WI38 (cell line): ENCODE data around the gene RBM22.

Experiments
- H3K4me3 ChIP-seq: 2 replicates; pipeline ENCODE4 v1.5.1; 2011; ENCODE audit warnings: low read depth, mild to moderate bottlenecking, control low read depth, low read length
- TF ChIP-seq, protein P1 (sequence below): IDR thresholded peaks from 2 replicates; pipeline ENCODE4 v1.5.1; 2012; ENCODE audit warnings: low read depth, mild to moderate bottlenecking, control low read depth, low read length

RBM22 gene

DNA sequence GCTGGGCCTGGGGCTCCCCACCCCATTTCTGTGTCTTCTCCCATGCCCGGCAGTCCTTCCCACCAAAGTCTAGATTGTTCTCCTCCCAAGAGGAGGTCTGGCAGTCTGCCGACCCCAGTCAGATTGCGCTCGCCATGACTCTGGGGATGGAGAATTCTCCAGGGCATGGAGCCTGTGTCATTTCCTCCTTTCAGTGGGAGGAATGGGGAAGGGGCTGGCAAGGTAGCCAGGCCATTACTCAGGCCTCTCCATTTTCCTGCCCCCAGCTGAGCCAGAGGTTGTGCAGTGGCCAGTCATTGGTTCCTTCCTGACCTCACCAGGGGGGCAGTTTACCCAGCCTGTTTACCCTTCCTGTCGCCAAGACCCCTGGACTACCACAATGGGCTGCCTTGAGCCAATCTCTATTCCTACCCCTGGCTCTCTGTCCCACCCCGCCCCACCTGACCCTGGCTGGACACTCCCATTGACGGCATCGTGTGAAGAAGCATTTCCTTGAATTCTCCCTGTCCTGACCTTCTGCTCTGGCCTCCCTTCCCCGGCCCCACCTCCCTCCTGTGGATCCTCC lies 59.8 kb downstream of the RBM22 start:
- H3K4me3 ChIP-seq, result peak overlapping the region; percentile 66
- TF ChIP-seq, protein P1, sequence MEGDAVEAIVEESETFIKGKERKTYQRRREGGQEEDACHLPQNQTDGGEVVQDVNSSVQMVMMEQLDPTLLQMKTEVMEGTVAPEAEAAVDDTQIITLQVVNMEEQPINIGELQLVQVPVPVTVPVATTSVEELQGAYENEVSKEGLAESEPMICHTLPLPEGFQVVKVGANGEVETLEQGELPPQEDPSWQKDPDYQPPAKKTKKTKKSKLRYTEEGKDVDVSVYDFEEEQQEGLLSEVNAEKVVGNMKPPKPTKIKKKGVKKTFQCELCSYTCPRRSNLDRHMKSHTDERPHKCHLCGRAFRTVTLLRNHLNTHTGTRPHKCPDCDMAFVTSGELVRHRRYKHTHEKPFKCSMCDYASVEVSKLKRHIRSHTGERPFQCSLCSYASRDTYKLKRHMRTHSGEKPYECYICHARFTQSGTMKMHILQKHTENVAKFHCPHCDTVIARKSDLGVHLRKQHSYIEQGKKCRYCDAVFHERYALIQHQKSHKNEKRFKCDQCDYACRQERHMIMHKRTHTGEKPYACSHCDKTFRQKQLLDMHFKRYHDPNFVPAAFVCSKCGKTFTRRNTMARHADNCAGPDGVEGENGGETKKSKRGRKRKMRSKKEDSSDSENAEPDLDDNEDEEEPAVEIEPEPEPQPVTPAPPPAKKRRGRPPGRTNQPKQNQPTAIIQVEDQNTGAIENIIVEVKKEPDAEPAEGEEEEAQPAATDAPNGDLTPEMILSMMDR, result no peak
